Loucy (cell line): Measurements from ENCODE around the gene CCDC93.

ENCODE experiments used
- EZH2phosphoT487 ChIP-seq: fragments of 200-600 bp; IDR thresholded peaks from 2 replicates; pipeline ENCODE4 v1.6.1; 2018; ENCODE audit warnings: antibody characterized with exemption, mild to moderate bottlenecking, moderate library complexity, borderline replicate concordance
- TF ChIP-seq, protein P1 (sequence below): fragments of 200-600 bp; sonication (generic); conservative IDR thresholded peaks from 2 replicates; pipeline ENCODE4 v1.5.1; 2014; ENCODE audit warnings: mild to moderate bottlenecking, antibody characterized with exemption, low read length

DNA sequence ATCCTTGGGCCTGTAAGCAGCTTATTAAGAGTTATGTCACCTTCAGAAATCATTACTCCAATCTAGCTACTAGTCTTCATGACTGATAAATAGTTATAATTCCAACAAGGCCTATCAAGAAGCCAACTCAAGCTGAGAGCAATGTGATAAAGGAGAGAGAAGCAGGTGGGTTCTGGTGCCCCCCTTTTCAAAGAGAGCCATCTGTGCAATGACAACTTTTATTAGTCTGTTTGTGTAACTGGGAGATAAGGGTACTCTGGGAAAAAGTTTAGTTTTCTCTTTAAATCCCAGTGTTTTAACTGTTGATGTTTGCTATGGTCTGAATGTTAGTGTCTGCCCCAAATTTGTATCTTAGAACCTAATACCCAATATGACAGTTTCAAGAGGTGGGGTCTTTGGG, 60.6 kb downstream of the CCDC93 start:
- TF ChIP-seq, protein P1, sequence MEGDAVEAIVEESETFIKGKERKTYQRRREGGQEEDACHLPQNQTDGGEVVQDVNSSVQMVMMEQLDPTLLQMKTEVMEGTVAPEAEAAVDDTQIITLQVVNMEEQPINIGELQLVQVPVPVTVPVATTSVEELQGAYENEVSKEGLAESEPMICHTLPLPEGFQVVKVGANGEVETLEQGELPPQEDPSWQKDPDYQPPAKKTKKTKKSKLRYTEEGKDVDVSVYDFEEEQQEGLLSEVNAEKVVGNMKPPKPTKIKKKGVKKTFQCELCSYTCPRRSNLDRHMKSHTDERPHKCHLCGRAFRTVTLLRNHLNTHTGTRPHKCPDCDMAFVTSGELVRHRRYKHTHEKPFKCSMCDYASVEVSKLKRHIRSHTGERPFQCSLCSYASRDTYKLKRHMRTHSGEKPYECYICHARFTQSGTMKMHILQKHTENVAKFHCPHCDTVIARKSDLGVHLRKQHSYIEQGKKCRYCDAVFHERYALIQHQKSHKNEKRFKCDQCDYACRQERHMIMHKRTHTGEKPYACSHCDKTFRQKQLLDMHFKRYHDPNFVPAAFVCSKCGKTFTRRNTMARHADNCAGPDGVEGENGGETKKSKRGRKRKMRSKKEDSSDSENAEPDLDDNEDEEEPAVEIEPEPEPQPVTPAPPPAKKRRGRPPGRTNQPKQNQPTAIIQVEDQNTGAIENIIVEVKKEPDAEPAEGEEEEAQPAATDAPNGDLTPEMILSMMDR = no peak
- no peak for TF ChIP-seq EZH2phosphoT487
